OCI-LY7 (cell line): ENCODE results near the gene BAHCC1.

Source experiments
- CTCF ChIP-seq: fragments of 200-600 bp; sonication (generic); conservative IDR thresholded peaks from 2 replicates; pipeline ENCODE4 v1.5.1; 2014; ENCODE audit warnings: mild to moderate bottlenecking, antibody characterized with exemption, low read length, moderate library complexity, mixed read lengths
- EZH2phosphoT487 ChIP-seq: fragments of 200-600 bp; sonication (generic); IDR thresholded peaks from 2 replicates; pipeline ENCODE4 v1.6.1; 2018; ENCODE audit warnings: low read depth, borderline replicate concordance, mild to moderate bottlenecking, mixed run types, antibody characterized with exemption, low read length, moderate library complexity, mixed read lengths

GRCh38 chr17:81384929-81385319, 10.3 kb upstream of the BAHCC1 start:
- TF ChIP-seq CTCF (no peak), EZH2phosphoT487 (no peak)
